HG03460 (cell line): Measurements from ENCODE around the gene SELENOS.
"Not testable (repeated sequence)": the region's sequence is repeated elsewhere in the genome, so short reads cannot be mapped to it uniquely, and the experiment has no call there.

ENCODE experiments used
- ATAC-seq: cut with Tn5 transposase; IDR thresholded peaks from one replicate; pipeline ENCODE4 v1.9.1; 2021; ENCODE audit not compliant: unreplicated experiment

The SELENOS gene

GRCh38 chr15:101310161-101310480 is 32.8 kb upstream of the SELENOS start:
- no peak for ATAC-seq

GRCh38 chr15:101309436-101310160 is 32.3 kb upstream of the SELENOS start:
- no peak for ATAC-seq

GRCh38 chr15:101308604-101309435 is 31.5 kb upstream of the SELENOS start:
- ATAC-seq, result no peak

GRCh38 chr15:101307897-101308603 is 30.8 kb upstream of the SELENOS start:
- no peak for ATAC-seq

- ATAC-seq, result no peak
Observed at GRCh38 chr15:101307048-101307896, 30.0 kb upstream of the SELENOS start.

- ATAC-seq, result no peak
Observed at GRCh38 chr15:101306341-101307047, 29.2 kb upstream of the SELENOS start.

GRCh38 chr15:101305820-101306255 is 28.6 kb upstream of the SELENOS start:
- no peak for ATAC-seq

- no peak for ATAC-seq
Observed at GRCh38 chr15:101303408-101303807, 26.1 kb upstream of the SELENOS start.

GRCh38 chr15:101296418-101297405 is 19.4 kb upstream of the SELENOS start:
- ATAC-seq, result no peak

GRCh38 chr15:101295607-101296161 is 18.4 kb upstream of the SELENOS start:
- no peak for ATAC-seq

- peak; percentile 74 for ATAC-seq
Observed at GRCh38 chr15:101294731-101295606, 17.7 kb upstream of the SELENOS start, which contains the start of gene SNRPA1. TSS of gene SNRPA1 (minus strand) at chr15:101295248. CDS start at chr15:101295178, 70 bp downstream.

- no peak for ATAC-seq
Observed at GRCh38 chr15:101293122-101293521, 15.8 kb upstream of the SELENOS start.

- no peak for ATAC-seq
Observed at GRCh38 chr15:101288905-101289513, 11.7 kb upstream of the SELENOS start.

GRCh38 chr15:101287342-101287741 is 10.1 kb upstream of the SELENOS start:
- ATAC-seq, result not testable (repeated sequence)

GRCh38 chr15:101286471-101287114 is 9.3 kb upstream of the SELENOS start:
- no peak for ATAC-seq

GRCh38 chr15:101283931-101284330 is 6.6 kb upstream of the SELENOS start:
- ATAC-seq, result no peak

- ATAC-seq, result no peak
Observed at GRCh38 chr15:101280007-101280406, 2.7 kb upstream of the SELENOS start.
